ENCODE measurements around the gene CEACAM6.
A peak's percentile ranks its signal among the peaks of the same experiment; 100 is the strongest.
"Not testable (repeated sequence)": the region's sequence is repeated elsewhere in the genome, so short reads cannot be mapped to it uniquely, and the experiment has no call there.

CEACAM6 gene

GRCh38 chr19:41744850-41745249 is 10.5 kb upstream of the CEACAM6 start:
- intact Hi-C loops (cut with DNase I) = no loop called here
- peak in 1 of 42 donors; percentile 19 for DNase-seq

- peak in 1 of 42 donors; percentile 28 for DNase-seq
- intact Hi-C loops (cut with DNase I) = no loop called here
Observed at GRCh38 chr19:41745756-41746155, 9.6 kb upstream of the CEACAM6 start.

- peak in 41 of 42 donors; percentile 13 to 77 (median 40) for DNase-seq
- intact Hi-C loops (cut with DNase I) = no loop called here
Observed at GRCh38 chr19:41746593-41747227, 8.6 kb upstream of the CEACAM6 start.

- DNase-seq = no peak
- intact Hi-C loops (cut with DNase I) = no loop called here
Observed at GRCh38 chr19:41748012-41748411, 7.3 kb upstream of the CEACAM6 start.

- peak in 29 of 42 donors; percentile 3 to 82 (median 39) for DNase-seq
- intact Hi-C loops (cut with DNase I) = not testable (repeated sequence)
Observed at GRCh38 chr19:41750248-41751134, 4.8 kb upstream of the CEACAM6 start.

- DNase-seq = peak in 34 of 42 donors; percentile 9 to 72 (median 36)
- intact Hi-C loops (cut with DNase I) = no loop called here
Observed at GRCh38 chr19:41753159-41753558, 2.2 kb upstream of the CEACAM6 start.

GRCh38 chr19:41753936-41754529 is 1.3 kb upstream of the CEACAM6 start:
- DNase-seq = peak in 39 of 42 donors; percentile 13 to 83 (median 47)
- intact Hi-C loops (cut with DNase I) = no loop called here

- no peak for DNase-seq
- intact Hi-C loops (cut with DNase I) = no loop called here
Observed at GRCh38 chr19:41758846-41759245, 3.5 kb downstream of the CEACAM6 start.

- no peak for DNase-seq
- intact Hi-C loops (cut with DNase I) = no loop called here
Observed at GRCh38 chr19:41767115-41767514, 11.8 kb downstream of the CEACAM6 start.

- DNase-seq; intact Hi-C loops (cut with DNase I): not testable (repeated sequence)
Observed at GRCh38 chr19:41768105-41768504, 12.8 kb downstream of the CEACAM6 start.

GRCh38 chr19:41769608-41770007 is 14.3 kb downstream of the CEACAM6 start:
- intact Hi-C loops (cut with DNase I) = no loop called here
- DNase-seq = no peak

- DNase-seq = no peak
- intact Hi-C loops (cut with DNase I) = no loop called here
Observed at GRCh38 chr19:41771410-41771809, 16.1 kb downstream of the CEACAM6 start.

GRCh38 chr19:41774515-41774980 is 19.2 kb downstream of the CEACAM6 start:
- intact Hi-C loops (cut with DNase I) = no loop called here
- no peak for DNase-seq

GRCh38 chr19:41776700-41777099 is 21.4 kb downstream of the CEACAM6 start:
- DNase-seq = no peak
- intact Hi-C loops (cut with DNase I) = no loop called here

GRCh38 chr19:41783612-41784011 is 28.3 kb downstream of the CEACAM6 start:
- intact Hi-C loops (cut with DNase I) = no loop called here

GRCh38 chr19:41784312-41784711 is 29.0 kb downstream of the CEACAM6 start:
- intact Hi-C loops (cut with DNase I) = no loop called here
- no peak for DNase-seq

More at GRCh38 chr19:41783612-41784011, 28.3 kb downstream of the CEACAM6 start:
- no peak for DNase-seq

GRCh38 chr19:41784743-41785142 is 29.4 kb downstream of the CEACAM6 start:
- intact Hi-C loops (cut with DNase I) = no loop called here
- DNase-seq = no peak

- DNase-seq = peak in 40 of 42 donors; percentile 8 to 79 (median 52)
Observed at GRCh38 chr19:41785653-41786052, 30.3 kb downstream of the CEACAM6 start.

GRCh38 chr19:41787055-41787454 is 31.7 kb downstream of the CEACAM6 start:
- intact Hi-C loops (cut with DNase I) = no loop called here
- DNase-seq = no peak

More at GRCh38 chr19:41785653-41786052, 30.3 kb downstream of the CEACAM6 start:
- intact Hi-C loops (cut with DNase I) = no loop called here

- DNase-seq; intact Hi-C loops (cut with DNase I): not testable (repeated sequence)
Observed at GRCh38 chr19:41788518-41788917, 33.2 kb downstream of the CEACAM6 start.
